ENCODE results near the gene ZNF320. TPM values are rescaled to one million over a fixed set of nuclear protein-coding genes. Genes with fewer than 3 reads are reported as not detected.

The ZNF320 gene
- polyA plus RNA-seq, 1 of the 3 experiments (the other 2 are of a cell fraction), result 6.9 TPM

- H3K9me2 ChIP-seq, result no peaks in the 10 kb centered on the region
- no peaks in the 10 kb centered on the region for H3K9me3 ChIP-seq
- H3F3A ChIP-seq (replicated peaks; ENCODE audit: insufficient read depth), result peaks cover 4% of the 10 kb centered on the region
- H4K20me1 ChIP-seq (ENCODE audit: insufficient read depth), result no peaks in the 10 kb centered on the region
- DNase-seq, result no peak
- CTCF ChIA-PET, result no interaction called here
- no peaks in the 10 kb centered on the region; a peak in 1 of 4 replicates for H3K4me1 ChIP-seq (ENCODE audit: control insufficient read depth in 1 of 2, insufficient read depth in 2 of 2, low read depth in 1 of 2, low read length in 1 of 2)
- no peak for TF ChIP-seq YY1 (IDR thresholded peaks at IDR 0.05; ENCODE audit: low read depth)
- TF ChIP-seq FOXJ3 (CRISPR knock-in tag; IDR thresholded peaks at IDR 0.05), result no peak
- TF ChIP-seq IRF3 (IDR thresholded peaks at IDR 0.05; ENCODE audit: low read depth, low read length), result no peak
- TF ChIP-seq TAF1 (IDR thresholded peaks at IDR 0.05; ENCODE audit: borderline replicate concordance, low read depth, low read length), result no peak
- no peak for TF ChIP-seq CTCF (IDR thresholded peaks at IDR 0.05)
- no peak for TF ChIP-seq MAX (IDR thresholded peaks at IDR 0.05; ENCODE audit: low read depth)
- TF ChIP-seq USF1 (IDR thresholded peaks at IDR 0.05; ENCODE audit: borderline replicate concordance, low read depth), result no peak
- no peak for TF ChIP-seq GABPA (IDR thresholded peaks at IDR 0.05; ENCODE audit: low read depth)
- TF ChIP-seq RFX5 (IDR thresholded peaks at IDR 0.05; ENCODE audit: low read length), result no peak
- TF ChIP-seq TCF12 (IDR thresholded peaks at IDR 0.05), result no peak
- no peak for TF ChIP-seq USF2 (IDR thresholded peaks at IDR 0.05; ENCODE audit: borderline replicate concordance, low read depth, low read length)
- TF ChIP-seq REST (IDR thresholded peaks at IDR 0.05; ENCODE audit: low read depth, low read length), result no peak
- no peak for TF ChIP-seq RAD21 (IDR thresholded peaks at IDR 0.05; ENCODE audit: low read length)
- no peak for TF ChIP-seq CHD2 (IDR thresholded peaks at IDR 0.05; ENCODE audit: low read length, partially characterized antibody)
- no peaks in the 10 kb centered on the region; the same call in 1 of the 2 replicates for H3K79me2 ChIP-seq (ENCODE audit: insufficient read depth)
- H3K4me3 ChIP-seq (ENCODE audit: low read depth in 2 of 2, low read length in 1 of 2), result no peak overlapping the region
- peaks cover 0 to 15% of the 10 kb centered on the region in 2 experiments for H3K36me3 ChIP-seq (replicated peaks in 1 of 2; ENCODE audit: control insufficient read depth in 1 of 2, insufficient read depth in 2 of 2, low read length in 1 of 2)
- H3K9ac ChIP-seq, result no peak overlapping the region
- no peak overlapping the region for H2AFZ ChIP-seq (ENCODE audit: low read depth)
- no peak overlapping the region for H3K4me2 ChIP-seq
- no peak overlapping the region for H3K27ac ChIP-seq (ENCODE audit: low read depth in 2 of 2, low read length in 1 of 2)
- no peaks in the 10 kb centered on the region for H3K27me3 ChIP-seq (ENCODE audit: insufficient read depth)
- WGBS (ENCODE audit: low lambda C conversion rate), result 73% methylated on average over 12 of the region's 12 CpGs
- POLR2A ChIA-PET, result no interaction called here
Measured at GRCh38 chr19:52936151-52936953, 38.9 kb upstream of the ZNF320 start.

Data from SK-N-SH (cell line).